GM21529 (cell line): Measurements from ENCODE around the gene BPIFB3.

Source experiments
- ATAC-seq: cut with Tn5 transposase; IDR thresholded peaks from one replicate; pipeline ENCODE4 v1.9.1; 2021; ENCODE audit not compliant: unreplicated experiment

Gene BPIFB3

DNA sequence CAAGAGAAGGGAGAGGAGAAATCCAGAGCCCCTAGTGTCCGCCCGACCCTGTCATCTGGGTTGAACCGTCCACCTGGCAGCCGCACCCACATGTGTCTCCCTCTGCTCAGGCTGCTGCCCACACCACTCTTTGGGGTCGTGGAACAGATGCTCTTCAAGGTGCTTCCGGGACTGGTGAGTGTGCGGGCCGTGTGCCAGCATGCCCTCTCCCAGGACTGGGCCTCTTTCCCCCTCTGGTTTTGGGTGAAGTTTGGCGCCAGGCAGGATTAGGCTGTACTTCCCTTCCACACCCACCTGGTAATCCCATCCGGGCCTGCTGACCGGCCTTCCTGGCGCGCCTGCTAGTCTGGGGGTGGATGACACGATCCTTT, 7.9 kb downstream of the BPIFB3 start:
- no peak for ATAC-seq

GRCh38 chr20:33062105-33062824, 8.6 kb downstream of the BPIFB3 start:
- ATAC-seq, result no peak

GRCh38 chr20:33062825-33063149, 9.1 kb downstream of the BPIFB3 start:
- no peak for ATAC-seq

DNA sequence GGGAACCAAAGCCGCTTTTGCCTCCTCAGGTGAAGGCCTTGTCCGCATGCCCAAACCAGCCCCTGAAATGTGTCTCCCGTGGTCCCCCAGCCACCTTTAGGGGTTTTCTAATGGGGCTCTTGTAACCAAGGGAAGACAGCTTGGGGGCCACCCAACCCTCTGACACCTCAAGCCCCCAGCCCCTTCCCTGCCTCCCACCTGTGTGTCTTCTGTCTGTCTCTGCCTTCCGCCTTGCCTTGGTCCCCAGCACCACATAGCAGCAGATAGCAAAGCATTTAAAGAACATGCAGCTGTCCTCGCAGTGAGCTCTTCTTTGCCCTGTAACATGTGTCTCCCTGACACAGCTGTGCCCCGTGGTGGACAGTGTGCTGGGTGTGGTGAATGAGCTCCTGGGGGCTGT, 9.6 kb downstream of the BPIFB3 start:
- ATAC-seq, result no peak

- ATAC-seq, result no peak
These were observed 11.0 kb downstream of the BPIFB3 start for GRCh38 chr20:33064572-33065287.

- ATAC-seq, result no peak
These were observed 12.1 kb downstream of the BPIFB3 start for GRCh38 chr20:33065785-33066184.

- no peak for ATAC-seq
These were observed 14.1 kb downstream of the BPIFB3 start for GRCh38 chr20:33067806-33068205.

DNA sequence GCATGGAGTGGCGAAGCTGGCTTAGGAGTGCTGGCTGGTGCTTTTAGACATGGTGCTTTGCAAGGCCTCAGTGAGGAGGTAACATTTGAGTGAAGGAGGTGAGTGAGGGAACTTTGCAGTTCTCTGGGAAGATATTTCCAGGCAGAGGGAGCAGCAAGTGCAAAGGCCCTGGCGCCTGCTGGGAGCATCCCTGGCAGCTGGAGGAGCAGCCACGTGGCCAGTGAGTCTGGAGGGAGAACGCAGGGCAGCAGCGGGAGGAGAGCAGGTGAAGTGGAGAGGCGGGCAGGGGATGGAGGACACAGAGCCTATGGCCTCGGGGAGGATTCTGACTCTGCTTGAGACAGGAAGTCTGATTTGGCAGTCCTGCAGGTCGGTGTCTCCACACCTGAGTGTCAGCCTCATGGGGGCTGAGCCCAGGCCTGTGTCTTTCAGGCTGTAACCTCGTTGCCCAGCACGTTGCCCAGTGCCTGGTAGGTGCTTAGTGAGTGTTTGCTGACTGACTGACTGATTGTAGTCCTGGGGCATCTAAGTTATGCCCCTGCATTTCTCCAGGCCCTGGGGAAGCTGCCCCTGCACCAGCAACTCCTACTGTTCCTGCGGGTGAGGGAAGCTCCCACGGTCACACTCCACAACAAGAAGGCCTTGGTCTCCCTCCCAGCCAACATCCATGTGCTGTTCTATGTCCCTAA, 14.7 kb downstream of the BPIFB3 start:
- no peak for ATAC-seq

- no peak for ATAC-seq
These were observed 16.0 kb downstream of the BPIFB3 start for GRCh38 chr20:33069673-33070072.

DNA sequence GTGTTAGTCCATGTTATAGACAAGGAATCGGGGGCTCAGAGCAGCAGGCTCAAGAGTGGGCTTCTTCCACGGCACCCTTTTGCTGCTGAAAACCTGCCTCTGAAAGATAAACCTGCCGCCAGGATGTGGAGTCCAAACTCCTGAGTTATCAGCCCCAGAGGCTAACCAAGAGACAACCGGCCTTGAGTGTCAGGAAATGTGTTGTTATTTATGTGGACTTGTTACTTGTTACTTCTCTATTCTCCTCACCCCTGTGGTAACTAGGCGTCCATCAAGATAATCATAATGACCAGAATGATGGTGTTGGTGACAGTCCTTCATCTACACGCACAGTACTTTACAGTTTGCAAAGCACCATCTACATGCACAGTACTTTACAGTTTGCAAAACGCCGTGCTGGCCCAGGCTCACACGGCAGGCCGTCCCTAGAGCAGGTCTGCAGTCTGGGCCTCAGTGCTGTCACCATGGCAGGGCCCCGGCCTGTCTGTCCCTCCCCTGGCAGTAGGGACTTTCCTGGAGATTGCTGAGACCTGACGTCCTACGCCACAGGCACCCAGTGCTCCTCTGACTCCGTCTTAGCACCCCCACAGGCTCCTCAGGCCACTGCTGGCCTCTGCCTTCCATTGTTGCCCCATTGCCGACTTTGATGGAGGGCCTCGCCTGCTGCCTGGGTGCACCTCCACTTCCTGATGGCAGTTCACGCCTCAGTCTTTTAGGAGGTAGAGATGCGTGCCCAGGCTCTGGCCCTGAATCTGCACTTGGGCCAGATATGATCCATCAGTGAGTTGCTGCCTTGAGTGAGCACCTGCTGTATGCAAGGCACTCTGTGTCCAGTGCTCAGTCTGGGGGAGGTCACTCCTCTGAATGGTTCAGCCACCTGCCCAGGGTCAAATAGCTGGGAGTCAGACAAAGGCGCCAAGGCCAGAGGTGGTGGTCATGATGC, 16.7 kb downstream of the BPIFB3 start:
- ATAC-seq, result no peak

DNA sequence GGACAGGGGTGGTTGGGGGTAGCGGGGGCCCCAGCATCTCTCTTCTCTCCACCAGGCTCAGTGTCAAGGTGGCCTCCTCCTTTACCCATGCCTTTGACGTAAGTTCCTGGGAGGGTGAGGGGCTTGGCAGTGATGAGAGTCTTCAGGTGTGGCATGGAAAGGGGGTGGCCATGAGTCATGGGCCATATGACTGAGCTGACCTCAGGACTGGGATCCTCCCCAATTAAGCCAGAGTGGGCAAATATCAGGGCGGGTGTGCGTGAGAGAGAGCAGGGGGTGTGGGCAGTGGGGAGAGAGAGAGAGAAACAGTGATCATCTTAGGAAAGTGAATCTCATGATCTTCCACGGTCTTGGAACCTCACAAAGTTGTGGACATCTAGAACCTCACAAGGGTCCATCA, 17.5 kb downstream of the BPIFB3 start:
- no peak for ATAC-seq

- ATAC-seq, result no peak
These were observed 18.7 kb downstream of the BPIFB3 start for GRCh38 chr20:33072362-33072761.

DNA sequence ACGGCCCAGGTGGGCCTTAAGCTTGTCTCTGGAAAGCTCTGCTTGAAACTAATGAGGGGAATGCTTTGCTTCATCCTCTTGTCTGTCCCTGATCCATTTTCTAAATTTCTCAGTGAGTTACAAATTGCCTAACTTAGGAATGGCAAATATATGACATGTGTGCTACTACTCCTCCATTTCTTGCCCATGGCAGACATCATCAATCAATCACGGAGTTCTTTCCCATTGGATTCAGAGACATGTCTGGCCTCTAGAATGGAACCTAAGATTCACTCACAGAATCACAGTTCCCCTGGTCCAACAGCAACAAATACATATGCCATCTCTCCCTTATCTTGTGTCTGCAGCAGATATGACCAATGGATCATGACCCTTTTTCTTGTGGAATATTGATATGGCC, 19.1 kb downstream of the BPIFB3 start:
- no peak for ATAC-seq

GRCh38 chr20:33074675-33075074, 21.0 kb downstream of the BPIFB3 start:
- ATAC-seq, result no peak

GRCh38 chr20:33075281-33075680, 21.6 kb downstream of the BPIFB3 start:
- ATAC-seq, result no peak

DNA sequence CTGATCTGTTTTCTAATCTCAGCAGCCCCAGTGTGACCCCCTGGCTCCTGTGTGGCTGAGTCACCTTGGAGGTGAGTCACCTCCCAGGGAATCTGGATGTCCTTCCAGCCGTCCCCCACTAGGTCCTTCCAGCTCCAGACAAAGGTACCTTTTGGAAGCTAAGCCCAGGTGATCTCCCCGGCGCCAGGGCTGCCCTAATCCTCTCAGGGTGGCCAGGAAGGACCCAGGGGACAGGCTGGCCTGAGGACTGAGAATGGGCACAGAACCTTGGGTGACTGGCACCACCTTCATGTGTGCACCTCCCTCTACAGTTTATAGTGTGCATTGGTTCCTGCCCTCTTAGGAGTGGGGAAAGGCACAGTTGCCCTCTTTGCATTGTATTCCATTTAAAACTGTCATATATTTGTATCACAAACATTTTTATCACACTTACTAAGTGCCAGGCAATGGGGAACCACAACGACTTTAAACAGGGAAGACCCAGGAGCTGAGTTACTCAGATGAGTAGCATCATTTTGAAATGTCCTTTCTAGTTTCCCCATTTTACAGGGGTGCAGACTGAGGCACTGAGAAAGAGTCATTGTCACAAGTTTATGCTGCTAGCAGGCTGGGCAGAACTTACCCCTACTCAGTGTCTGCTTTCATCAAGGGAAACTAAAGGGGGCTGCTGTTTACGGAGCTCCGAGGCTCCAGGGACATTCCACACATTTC, 23.1 kb downstream of the BPIFB3 start:
- ATAC-seq, result no peak

GRCh38 chr20:33079259-33079658, 25.6 kb downstream of the BPIFB3 start, which contains the start of gene BPIFB4:
TSS of gene BPIFB4 (plus strand) at chr20:33079643. CDS start at chr20:33081527, 1,884 bp downstream.
- no peak for ATAC-seq

GRCh38 chr20:33081411-33082154, 27.9 kb downstream of the BPIFB3 start:
- ATAC-seq, result no peak

DNA sequence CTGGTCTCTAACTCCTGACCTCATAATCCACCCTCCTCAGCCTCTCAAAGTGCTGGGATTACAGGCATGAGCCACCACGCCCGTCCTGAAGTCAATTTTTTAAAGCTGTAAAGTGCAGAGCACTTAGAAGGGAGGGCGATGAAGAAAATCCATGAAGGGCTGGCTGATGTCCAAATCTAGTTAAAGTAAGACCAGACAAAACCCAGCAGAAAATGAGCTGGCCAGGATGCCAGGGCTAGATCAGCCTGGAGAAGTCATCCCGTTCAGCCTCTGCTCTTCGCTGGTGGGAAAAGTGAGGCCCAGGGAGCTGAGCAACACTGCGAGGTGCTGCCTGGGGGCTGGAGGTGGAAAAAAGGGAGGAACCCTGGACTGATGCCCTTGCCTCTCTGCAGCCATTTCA, 28.8 kb downstream of the BPIFB3 start:
- ATAC-seq, result no peak
